GM12878 (cell line): Measurements from ENCODE around the gene EPN1. TPM values are rescaled to one million over a fixed set of nuclear protein-coding genes. Genes with fewer than 3 reads are reported as not detected.
A peak's percentile ranks its signal among the peaks of the same experiment; 100 is the strongest.

Experiments used
- ATAC-seq: fragments of 200-7000 bp; cut with Tn5 transposase; 3 replicates; pipeline ENCODE4 v1.9.1; 2020; ENCODE audit warnings: mild to moderate bottlenecking, moderate library complexity
- BruUV-seq: library from RNA; stranded (reverse); fragments of 400-500 nt; replicated peaks from 2 replicates; lab custom pipeline; 2021; lab: Mats Ljungman, UMichigan
- CTCF ChIA-PET: fragments of 300-600 bp; sonication (Branson Sonifier 250); formaldehyde crosslinking; extraction: SDS; loops from one replicate; lab custom pipeline; 2021; ENCODE audit warnings: inconsistent platforms; lab: Yijun Ruan, JAX
- POLR2A ChIA-PET: fragments of 350-600 bp; formaldehyde crosslinking; extraction: SDS; loops from one replicate; lab custom pipeline; 2021; ENCODE audit warnings: inconsistent platforms; lab: Charles Lee
- RAD21 ChIA-PET: fragments of 300-600 bp; sonication (Branson Sonifier 250); formaldehyde crosslinking; loops from one replicate; lab custom pipeline; 2023; ENCODE audit warnings: antibody characterized with exemption; ENCODE audit not compliant: unreplicated experiment; lab: Charles Lee
- SMC1A ChIA-PET: fragments of 300-600 bp; sonication (Branson Sonifier 250); formaldehyde crosslinking; loops from one replicate; lab custom pipeline; 2023; ENCODE audit not compliant: unreplicated experiment, uncharacterized antibody; lab: Charles Lee
- DNase-seq: peaks from one replicate; pipeline ENCODE4 v3.0.0-alpha.2; 2011; ENCODE audit warnings: low read depth, low spot score
- FAIRE-seq: peaks from 3 replicates; lab custom pipeline; 2011; peaks lifted over from hg19 to GRCh38; lab: Jason Lieb, UNC
- H2AFZ ChIP-seq: 2 replicates; pipeline ENCODE4 v1.6.0; 2011; ENCODE audit warnings: low read depth, low read length, control low read depth; ENCODE audit not compliant: control insufficient read depth
- H3K27ac ChIP-seq: 2 replicates; pipeline ENCODE4 v1.5.1; 2011; ENCODE audit warnings: control low read depth; ENCODE audit not compliant: control insufficient read depth, insufficient read depth
- H3K27me3 ChIP-seq, 2 experiments: replicated peaks in 1 of 2; 2 replicates each; pipeline versions ENCODE4 v1.6.0 to v1.6.1; 2011; ENCODE audit warnings: low read length in 1 of 2; ENCODE audit not compliant: control insufficient read depth in 2 of 2, insufficient read depth in 2 of 2
- H3K36me3 ChIP-seq, 2 experiments: 2 replicates each; pipeline ENCODE4 v1.5.1; 2011; ENCODE audit warnings: low read length in 1 of 2; ENCODE audit not compliant: control insufficient read depth in 2 of 2, insufficient read depth in 2 of 2
- H3K4me1 ChIP-seq: 2 replicates; pipeline ENCODE4 v1.6.1; 2011; ENCODE audit warnings: mild to moderate bottlenecking, low read length, moderate library complexity, mixed read lengths; ENCODE audit not compliant: control insufficient read depth, insufficient read depth
- H3K4me2 ChIP-seq: 2 replicates; pipeline ENCODE4 v1.6.0; 2011; ENCODE audit warnings: control low read depth; ENCODE audit not compliant: control insufficient read depth, insufficient read depth
- H3K4me3 ChIP-seq: fragments of 200-600 bp; sonication (generic); 2 replicates; pipeline ENCODE4 v1.5.1; 2016
- H3K79me2 ChIP-seq: 2 replicates; pipeline ENCODE4 v1.6.0; 2011; ENCODE audit warnings: low read length; ENCODE audit not compliant: control insufficient read depth, insufficient read depth
- H3K9ac ChIP-seq: 2 replicates; pipeline ENCODE4 v1.8.0; 2011; ENCODE audit warnings: low read length, control low read depth, mixed read lengths; ENCODE audit not compliant: control insufficient read depth, insufficient read depth
- H3K9me3 ChIP-seq: replicated peaks from 3 replicates; pipeline ENCODE4 v1.5.1; 2011; ENCODE audit warnings: mild to moderate bottlenecking, low read length; ENCODE audit not compliant: control insufficient read depth, insufficient read depth
- H4K20me1 ChIP-seq: 2 replicates; pipeline ENCODE4 v1.6.0; 2011; ENCODE audit not compliant: control insufficient read depth, insufficient read depth
- ASH2L ChIP-seq: fragments of 300-600, 200-600 bp; sonication (generic); IDR thresholded peaks from 2 replicates; pipeline ENCODE4 v1.6.1; 2017; ENCODE audit warnings: low read depth, mild to moderate bottlenecking, borderline replicate concordance
- CHD2 ChIP-seq: IDR thresholded peaks from 2 replicates; pipeline ENCODE4 v1.6.1; 2011; ENCODE audit warnings: low read depth, low read length, improper control_type of control experiment, borderline replicate concordance
- MYB ChIP-seq: fragments of 150-350 bp; IDR thresholded peaks from 2 replicates; pipeline ENCODE4 v1.6.1; 2014; ENCODE audit warnings: mild to moderate bottlenecking, low read depth, low read length, borderline replicate concordance
- NBN ChIP-seq: fragments of 450-650 bp; IDR thresholded peaks from 2 replicates; pipeline ENCODE4 v1.6.1; 2016
- NR2C2 ChIP-seq: IDR thresholded peaks from 2 replicates; pipeline ENCODE4 v1.6.1; 2011; ENCODE audit warnings: borderline replicate concordance, low read depth; ENCODE audit not compliant: control insufficient read depth, insufficient read length
- RCOR1 ChIP-seq: conservative IDR thresholded peaks from 2 replicates; pipeline ENCODE4 v1.6.1; 2012; ENCODE audit warnings: low read depth, low read length, improper control_type of control experiment
- SPI1 ChIP-seq: IDR thresholded peaks from 2 replicates; pipeline ENCODE4 v1.6.1; 2011; ENCODE audit warnings: low read depth, mild to moderate bottlenecking, low read length, moderate library complexity, borderline replicate concordance; ENCODE audit not compliant: insufficient read depth
- TBL1XR1 ChIP-seq: IDR thresholded peaks from 2 replicates; pipeline ENCODE4 v1.6.1; 2012; ENCODE audit warnings: low read depth, low read length, improper control_type of control experiment
- ZBED1 ChIP-seq: IDR thresholded peaks from 2 replicates; pipeline ENCODE4 v1.6.1; 2016; ENCODE audit warnings: borderline replicate concordance
- ZNF207 ChIP-seq: fragments of 450-650 bp; IDR thresholded peaks from 2 replicates; pipeline ENCODE4 v1.6.1; 2014; ENCODE audit warnings: antibody characterized with exemption, mild to moderate bottlenecking, borderline replicate concordance
- ZNF24 ChIP-seq: fragments of 450-650 bp; IDR thresholded peaks from 2 replicates; pipeline ENCODE4 v1.6.1; 2017; ENCODE audit warnings: antibody characterized with exemption, mild to moderate bottlenecking
- WGBS: methylation state at CpG from one replicate; pipeline ENCODE4 v1.1.6; 2016; ENCODE audit warnings: low lambda C conversion rate; ENCODE audit not compliant: insufficient replicate concordance, insufficient coverage; ENCODE audit errors: missing lambda C conversion rate; 5-methylcytosine and 5-hydroxymethylcytosine counted together
- in situ Hi-C: fragments of 300-500 bp; cut with MboI; formaldehyde crosslinking; loops from 9 replicates; pipeline ENCODE4 v1.14.3; 2018; ENCODE audit warnings: mixed read lengths
- intact Hi-C: fragments of 100-400 bp; cut with micrococcal nuclease; formaldehyde crosslinking; loops from one replicate; pipeline ENCODE4 v1.14.2; 2022; ENCODE audit not compliant: unreplicated experiment
- polyA plus RNA-seq, 11 experiments: library from polyadenylated mRNA; depleted of rRNA in 4 of 11; unstranded in 6 of 11; stranded (reverse) in 5 of 11; fragments of >200 nt; fragmentation: Nextera tagmentation in 4 of 11; fragmentation: Illumina TruSeq in 1 of 11; extraction: Ambion mirVana in 4 of 11; extraction: Trizol in 1 of 11; gene quantifications; 1 replicate in 1 of 11; 2 replicates in 10 of 11; pipeline versions ENCODE4 v1.2.1 to v1.2.3, GENCODE V29; 2011 to 2016; ENCODE audit warnings: inconsistent platforms in 2 of 11, missing spikeins in 2 of 11, low read depth in 1 of 11
- total RNA-seq, 4 experiments: library from RNA; depleted of rRNA in 3 of 4; stranded (reverse); fragments of >200 nt in 3 of 4; fragmentation: Illumina TruSeq in 1 of 4; extraction: Trizol in 1 of 4; gene quantifications; 2 replicates each; pipeline versions ENCODE4 v1.2.1 to v1.2.3, GENCODE V29; 2013 to 2021
- TF ChIP-seq, protein P1 (sequence below), 3 experiments: IDR thresholded peaks in 2 of 3; conservative IDR thresholded peaks in 1 of 3; 2 replicates each; pipeline ENCODE4 v1.5.1; 2011; ENCODE audit warnings: low read depth in 3 of 3, low read length in 3 of 3, mild to moderate bottlenecking in 3 of 3, control low read depth in 2 of 3, moderate library complexity in 2 of 3, inconsistent platforms in 1 of 3, mixed read lengths in 1 of 3; ENCODE audit not compliant: control insufficient read depth in 2 of 3, insufficient read depth in 1 of 3; ENCODE audit errors: extremely low read depth in 1 of 3

EPN1 gene
- total and polyA plus RNA-seq, 10 of the 15 experiments (the other 5 are each of a cell fraction or from before 2014, with no cell fraction given): 0.11 to 88.5 (median 10.6) TPM

DNA sequence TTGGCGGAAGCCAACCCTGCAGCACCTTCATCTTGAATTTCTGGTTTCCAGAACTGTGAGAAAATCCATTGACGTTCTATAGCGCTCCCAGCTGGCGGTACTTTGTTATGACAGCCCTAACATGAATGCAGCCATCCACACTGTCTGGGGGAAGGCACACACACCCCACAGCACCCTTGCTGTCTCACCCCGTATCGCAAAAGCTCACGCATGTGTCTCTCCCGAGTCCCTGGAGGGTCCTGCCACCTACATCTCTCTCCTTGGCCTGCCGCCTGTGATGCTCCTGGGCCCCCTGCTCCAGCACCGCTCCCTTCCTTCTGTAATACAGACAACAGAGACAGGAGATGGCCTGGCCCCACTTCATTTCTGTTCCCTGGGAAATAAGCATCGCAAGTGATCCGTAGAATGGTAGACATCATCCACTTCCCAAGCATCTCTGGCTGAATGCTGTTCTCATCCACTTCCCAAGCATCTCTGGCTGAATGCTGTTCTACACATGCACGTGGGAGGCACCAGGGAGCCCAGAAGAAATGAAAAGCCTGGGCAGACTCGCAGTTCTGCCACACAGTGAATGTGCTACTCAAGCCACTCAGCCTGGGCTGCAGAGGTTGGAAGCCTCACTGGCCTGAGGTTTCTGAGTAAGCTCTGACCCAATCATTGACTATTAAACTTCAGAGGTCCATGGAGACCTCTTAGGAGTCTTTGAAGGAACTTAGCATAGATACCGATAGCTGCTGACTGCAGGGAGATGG, 29.6 kb downstream of the EPN1 start:
- Histone ChIP-seq H3K27ac (no peak overlapping the region), H4K20me1 (no peaks in the 10 kb centered on the region), H3K4me1 (no peaks in the 10 kb centered on the region), H3K4me3 (no peak overlapping the region), H3K9me3 (no peaks in the 10 kb centered on the region), H3K27me3 (no peaks in the 10 kb centered on the region), H3K9ac (no peak overlapping the region), H3K4me2 (no peak overlapping the region), H2AFZ (no peak overlapping the region), H3K79me2 (no peaks in the 10 kb centered on the region), H3K36me3 (peaks cover 2 to 3% of the 10 kb centered on the region in 2 experiments; a peak in 2 of 4 replicates)
- CTCF ChIA-PET: interaction anchor here (1.2 to 1.3 kb wide), 2 partner anchors 11 to 71 kb away, joined by 3 to 5 read pairs; no protein-coding TSS in a partner anchor
- TF ChIP-seq, protein P1, sequence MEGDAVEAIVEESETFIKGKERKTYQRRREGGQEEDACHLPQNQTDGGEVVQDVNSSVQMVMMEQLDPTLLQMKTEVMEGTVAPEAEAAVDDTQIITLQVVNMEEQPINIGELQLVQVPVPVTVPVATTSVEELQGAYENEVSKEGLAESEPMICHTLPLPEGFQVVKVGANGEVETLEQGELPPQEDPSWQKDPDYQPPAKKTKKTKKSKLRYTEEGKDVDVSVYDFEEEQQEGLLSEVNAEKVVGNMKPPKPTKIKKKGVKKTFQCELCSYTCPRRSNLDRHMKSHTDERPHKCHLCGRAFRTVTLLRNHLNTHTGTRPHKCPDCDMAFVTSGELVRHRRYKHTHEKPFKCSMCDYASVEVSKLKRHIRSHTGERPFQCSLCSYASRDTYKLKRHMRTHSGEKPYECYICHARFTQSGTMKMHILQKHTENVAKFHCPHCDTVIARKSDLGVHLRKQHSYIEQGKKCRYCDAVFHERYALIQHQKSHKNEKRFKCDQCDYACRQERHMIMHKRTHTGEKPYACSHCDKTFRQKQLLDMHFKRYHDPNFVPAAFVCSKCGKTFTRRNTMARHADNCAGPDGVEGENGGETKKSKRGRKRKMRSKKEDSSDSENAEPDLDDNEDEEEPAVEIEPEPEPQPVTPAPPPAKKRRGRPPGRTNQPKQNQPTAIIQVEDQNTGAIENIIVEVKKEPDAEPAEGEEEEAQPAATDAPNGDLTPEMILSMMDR (IDR thresholded peaks at IDR 0.05 in 2 of 3, conservative IDR thresholded peaks at IDR 0.05 in 1 of 3; ENCODE audit: control insufficient read depth in 2 of 3, extremely low read depth in 1 of 3, insufficient read depth in 1 of 3, low read depth in 3 of 3, low read length in 3 of 3): peak in 2 of 3 experiments; percentile 26 to 29; a peak in 3 of 6 replicates
- TF ChIP-seq MYB: no peak
- BruUV-seq: no TSS peak
- intact Hi-C loops (no loop called here), in situ Hi-C loops (no loop called here)
- RAD21 ChIA-PET: no interaction called here
- ATAC-seq (no peak), DNase-seq (no peak), FAIRE-seq (no peak)
- 85% methylated on average over 15 of the region's 15 CpGs for whole genome bisulfite sequencing
- POLR2A ChIA-PET: no interaction called here
- SMC1A ChIA-PET: no interaction called here

DNA sequence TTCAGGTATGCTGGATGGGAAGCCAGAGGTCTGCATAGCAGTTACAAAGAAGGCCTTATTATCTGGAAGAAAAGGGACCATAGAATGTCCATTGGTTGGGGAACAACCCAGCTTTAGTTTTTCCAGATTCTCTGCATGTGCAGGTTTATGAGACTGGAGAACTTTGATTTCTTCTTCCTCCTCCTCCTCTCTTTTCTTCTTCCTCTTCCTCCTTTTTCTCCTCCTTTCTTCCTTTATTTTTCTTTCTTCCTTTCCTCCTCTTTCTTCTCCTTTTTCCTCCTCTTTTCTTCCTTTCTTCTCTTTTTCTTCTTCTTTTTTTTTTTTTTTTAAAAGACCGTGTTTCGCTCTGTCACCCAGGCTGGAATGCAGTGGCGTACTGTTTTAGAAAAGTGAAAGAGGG, 30.9 kb downstream of the EPN1 start:
- no peak overlapping the region for H3K4me2 ChIP-seq
- CTCF ChIA-PET: no interaction called here
- H3K79me2 ChIP-seq: no peaks in the 10 kb centered on the region
- H2AFZ ChIP-seq: no peak overlapping the region
- H3K4me1 ChIP-seq: no peaks in the 10 kb centered on the region
- SMC1A ChIA-PET: no interaction called here
- RAD21 ChIA-PET: no interaction called here
- H3K4me3 ChIP-seq: no peak overlapping the region
- no peak overlapping the region for H3K27ac ChIP-seq
- WGBS: no CpG with 5 or more reads among the region's 3 CpGs
- FAIRE-seq (no peak), DNase-seq (no peak), ATAC-seq (no peak)
- H3K36me3 ChIP-seq: peaks cover 0 to 3% of the 10 kb centered on the region in 2 experiments; a peak in 2 of 4 replicates
- H3K9ac ChIP-seq: no peak overlapping the region
- BruUV-seq: no TSS peak
- no peaks in the 10 kb centered on the region for H4K20me1 ChIP-seq
- no peaks in the 10 kb centered on the region for H3K9me3 ChIP-seq
- H3K27me3 ChIP-seq: no peaks in the 10 kb centered on the region
- in situ Hi-C loops: no loop called here
- POLR2A ChIA-PET: no interaction called here
- intact Hi-C loops: no loop called here
- TF ChIP-seq TBL1XR1 (no peak), ASH2L (no peak), NR2C2 (no peak), RCOR1 (no peak), ZNF24 (no peak), ZBED1 (no peak), NBN (no peak), ZNF207 (no peak), SPI1 (no peak), CHD2 (no peak)
